Ascending aorta (tissue), 2 donors: Measurements from ENCODE around the gene TBC1D14. TPM values are rescaled to one million over a fixed set of nuclear protein-coding genes. Genes with fewer than 3 reads are reported as not detected.

Experiments used
- DNase-seq, 2 donors: peaks; one replicate each; pipeline ENCODE4 v3.0.0-alpha.2; 2019; ENCODE audit warnings: low spot score in 2 of 2
- H3K27ac ChIP-seq, 2 donors: fragments of 200-600 bp; sonication (generic); one replicate each; pipeline ENCODE4 v1.5.1; 2016 to 2017; ENCODE audit warnings: mild to moderate bottlenecking in 1 of 2
- H3K27me3 ChIP-seq: fragments of 200-600 bp; sonication (generic); one replicate; pipeline ENCODE4 v1.5.1; 2017
- H3K36me3 ChIP-seq, 2 donors: fragments of 200-600 bp; sonication (generic); one replicate each; pipeline ENCODE4 v1.5.1; 2016
- H3K4me1 ChIP-seq, 2 donors: fragments of 200-600 bp; sonication (generic); one replicate each; pipeline ENCODE4 v1.5.1; 2016 to 2017; ENCODE audit warnings: mild to moderate bottlenecking in 1 of 2
- H3K4me3 ChIP-seq, 2 donors: fragments of 200-600 bp; sonication (generic); one replicate each; pipeline ENCODE4 v1.5.1; 2016 to 2017; ENCODE audit warnings: mild to moderate bottlenecking in 1 of 2
- H3K9me3 ChIP-seq, 2 donors: fragments of 200-600 bp; sonication (generic); one replicate each; pipeline ENCODE4 v1.5.1; 2016
- CTCF ChIP-seq, 3 experiments: fragments of 200-600 bp in 2 of 3; fragments of 450-650 bp in 1 of 3; sonication (generic) in 2 of 3; IDR thresholded peaks; one replicate each; pipeline ENCODE4 v1.5.1; 2016 to 2019; ENCODE audit warnings: antibody characterized with exemption in 3 of 3, mild to moderate bottlenecking in 1 of 3, moderate library complexity in 1 of 3
- intact Hi-C: fragments of 100-400 bp; cut with DNase I; formaldehyde crosslinking; loops from one replicate; pipeline ENCODE4 v1.15.1; 2023
- total RNA-seq: library from RNA; depleted of rRNA; stranded (reverse); fragments of >200 nt; gene quantifications from one replicate; pipeline ENCODE4 v1.1.0, GENCODE V29; 2016

The TBC1D14 gene
- total RNA-seq, 1 donor from 2014 or later, result 26.4 TPM

GRCh38 chr4:6894528-6895498 lies 14.8 kb upstream of the TBC1D14 start:
- intact Hi-C loops, result no loop called here
- no peak for TF ChIP-seq CTCF (IDR thresholded peaks at IDR 0.05)
- peak in 1 of 2 donors; percentile 54 for DNase-seq
- Histone ChIP-seq H3K4me3 (no peak overlapping the region), H3K9me3 (no peaks in the 10 kb centered on the region), H3K4me1 (no peaks in the 10 kb centered on the region), H3K36me3 (no peaks in the 10 kb centered on the region), H3K27me3 (no peaks in the 10 kb centered on the region), H3K27ac (no peak overlapping the region)

GRCh38 chr4:6896035-6896434 lies 13.6 kb upstream of the TBC1D14 start:
- intact Hi-C loops, result no loop called here
- H3K27ac ChIP-seq, result no peak overlapping the region
- no peaks in the 10 kb centered on the region for H3K36me3 ChIP-seq
- TF ChIP-seq CTCF (IDR thresholded peaks at IDR 0.05), result no peak
- H3K4me1 ChIP-seq, result no peaks in the 10 kb centered on the region
- H3K9me3 ChIP-seq, result no peaks in the 10 kb centered on the region
- no peak overlapping the region for H3K4me3 ChIP-seq
- H3K27me3 ChIP-seq, result no peaks in the 10 kb centered on the region
- DNase-seq, result no peak

- intact Hi-C loops, result no loop called here
- no peaks in the 10 kb centered on the region for H3K9me3 ChIP-seq
Observed at GRCh38 chr4:6898763-6899162, 10.9 kb upstream of the TBC1D14 start.

GRCh38 chr4:6900181-6900812 lies 9.3 kb upstream of the TBC1D14 start:
- DNase-seq, result peak in 1 of 2 donors; percentile 47
- Histone ChIP-seq H3K27ac (no peak overlapping the region), H3K4me1 (no peaks in the 10 kb centered on the region), H3K9me3 (no peaks in the 10 kb centered on the region), H3K4me3 (no peak overlapping the region), H3K27me3 (no peaks in the 10 kb centered on the region), H3K36me3 (no peaks in the 10 kb centered on the region)
- intact Hi-C loops, result no loop called here
- no peak for TF ChIP-seq CTCF (IDR thresholded peaks at IDR 0.05)

More at GRCh38 chr4:6898763-6899162, 10.9 kb upstream of the TBC1D14 start:
- no peak overlapping the region for H3K27ac ChIP-seq
- peak in 1 of 2 donors; percentile 7 for DNase-seq
- no peak overlapping the region for H3K4me3 ChIP-seq
- no peaks in the 10 kb centered on the region for H3K27me3 ChIP-seq
- no peaks in the 10 kb centered on the region for H3K36me3 ChIP-seq
- TF ChIP-seq CTCF (IDR thresholded peaks at IDR 0.05), result no peak
- no peaks in the 10 kb centered on the region for H3K4me1 ChIP-seq

GRCh38 chr4:6900956-6901355 lies 8.7 kb upstream of the TBC1D14 start:
- Histone ChIP-seq H3K27me3 (no peaks in the 10 kb centered on the region), H3K36me3 (no peaks in the 10 kb centered on the region), H3K27ac (no peak overlapping the region), H3K4me1 (no peaks in the 10 kb centered on the region), H3K9me3 (no peaks in the 10 kb centered on the region), H3K4me3 (no peak overlapping the region)
- DNase-seq, result no peak
- intact Hi-C loops, result no loop called here
- TF ChIP-seq CTCF (IDR thresholded peaks at IDR 0.05), result no peak
